Measurements from ENCODE around the gene FTHL17.

Gene FTHL17

DNA sequence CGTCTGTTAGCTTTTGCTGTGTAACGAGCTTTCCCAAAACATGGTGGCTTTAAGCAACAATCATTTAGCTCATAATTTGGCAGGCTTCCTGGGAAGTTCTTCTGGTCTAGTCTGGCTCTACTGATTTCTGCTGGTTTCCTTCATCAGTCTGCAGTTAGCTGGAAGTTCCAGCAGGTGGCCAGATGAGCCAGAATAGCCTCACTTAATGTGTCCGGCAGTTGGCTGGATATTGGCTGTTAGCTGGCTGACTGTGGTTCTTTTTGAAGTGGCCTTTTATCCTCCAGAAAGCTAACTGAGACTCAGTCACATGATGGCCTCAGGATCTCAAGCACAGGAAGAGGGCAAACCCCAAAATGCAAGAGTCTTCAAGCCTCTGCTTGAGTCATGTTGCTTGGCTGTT is 34.9 kb downstream of the FTHL17 start:
- no peak for DNase-seq

DNA sequence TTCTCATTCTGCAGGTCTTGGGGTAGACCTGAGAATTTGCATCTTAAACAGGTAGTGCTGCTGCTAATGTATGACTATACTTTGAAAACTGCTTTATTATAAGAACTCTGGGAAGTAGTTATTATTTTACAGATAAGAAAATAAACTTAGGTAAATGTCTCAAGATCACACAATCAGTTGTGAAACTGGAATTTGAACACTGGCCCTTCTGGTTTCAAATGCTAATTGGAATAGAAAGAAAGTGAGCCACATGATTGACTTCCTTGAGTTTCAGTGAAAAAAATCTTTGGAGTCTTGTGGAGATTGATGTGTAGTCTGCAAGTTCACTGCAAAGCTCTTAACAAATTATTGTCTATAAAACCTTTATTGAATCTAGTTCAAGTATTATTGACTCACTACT is 44.5 kb downstream of the FTHL17 start:
- DNase-seq: no peak

DNA sequence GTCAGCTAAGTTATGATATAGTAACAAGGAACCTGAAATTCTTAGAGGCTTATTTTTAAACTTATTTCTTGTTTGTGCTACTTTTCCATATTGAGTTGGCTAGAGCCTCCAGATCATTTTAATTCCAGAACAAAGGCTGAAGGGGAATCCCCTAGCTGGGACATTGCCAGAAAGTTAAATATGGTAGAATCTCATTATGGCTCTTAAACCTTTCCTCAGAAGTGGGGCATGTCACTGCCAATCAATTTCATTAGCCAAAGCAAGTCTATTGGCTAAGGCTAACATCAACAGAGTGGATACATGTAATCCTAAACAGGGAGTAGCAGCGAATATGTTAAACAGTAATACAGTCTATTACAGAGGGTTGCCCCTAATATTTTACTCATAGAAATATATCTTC is 47.0 kb downstream of the FTHL17 start:
- no peak for DNase-seq

DNA sequence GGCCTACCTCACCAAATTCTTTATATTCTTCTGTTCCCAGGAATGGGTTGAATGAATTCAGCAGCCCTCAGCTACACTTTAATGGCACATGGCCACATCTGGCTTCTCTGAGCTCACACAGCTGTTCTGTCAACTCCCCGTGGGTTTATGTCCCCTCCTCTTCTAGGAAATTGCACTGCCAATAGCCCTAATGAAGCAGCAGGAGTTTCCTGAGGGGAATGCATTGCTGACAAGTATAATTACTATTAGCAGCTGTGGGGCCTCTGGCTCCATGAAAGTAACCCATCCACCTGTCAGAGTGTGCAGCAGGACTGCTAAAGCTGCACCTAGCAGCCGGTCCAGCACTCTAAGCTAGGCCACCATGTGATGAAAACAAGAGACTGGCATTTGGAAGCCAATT is 50.3 kb downstream of the FTHL17 start:
- DNase-seq: no peak
